ENCODE measurements around the gene EHD3.

EHD3 gene

GRCh38 chr2:31238906-31239592 is 5.1 kb downstream of the EHD3 start:
- Mint-ChIP-seq H3K4me1 (peaks cover 17% of the 10 kb centered on the region), H3K27ac (no peak overlapping the region), H3K9me3 (no peaks in the 10 kb centered on the region), H3K27me3 (no peaks in the 10 kb centered on the region), H3K36me3 (peaks cover under 1% of the 10 kb centered on the region), H3K4me3 (no peak overlapping the region)

- H3K4me1 Mint-ChIP-seq: peaks cover 16% of the 10 kb centered on the region
- H3K9me3 Mint-ChIP-seq: no peaks in the 10 kb centered on the region
- H3K36me3 Mint-ChIP-seq: peaks cover 5% of the 10 kb centered on the region
- no peak overlapping the region for H3K27ac Mint-ChIP-seq
- H3K4me3 Mint-ChIP-seq: no peak overlapping the region
- no peaks in the 10 kb centered on the region for H3K27me3 Mint-ChIP-seq
Observed at GRCh38 chr2:31239593-31240177, 5.7 kb downstream of the EHD3 start.

- Mint-ChIP-seq H3K9me3 (no peaks in the 10 kb centered on the region), H3K36me3 (peaks cover 5% of the 10 kb centered on the region), H3K4me3 (no peak overlapping the region), H3K27ac (no peak overlapping the region), H3K4me1 (peaks cover 8% of the 10 kb centered on the region), H3K27me3 (no peaks in the 10 kb centered on the region)
Observed at GRCh38 chr2:31240381-31241365, 6.7 kb downstream of the EHD3 start.

- H3K4me3 Mint-ChIP-seq: no peak overlapping the region
- no peak overlapping the region for H3K27ac Mint-ChIP-seq
- H3K9me3 Mint-ChIP-seq: no peaks in the 10 kb centered on the region
- peaks cover 3% of the 10 kb centered on the region for H3K4me1 Mint-ChIP-seq
- H3K36me3 Mint-ChIP-seq: peaks cover 5% of the 10 kb centered on the region
- H3K27me3 Mint-ChIP-seq: no peaks in the 10 kb centered on the region
Observed at GRCh38 chr2:31241625-31242270, 7.8 kb downstream of the EHD3 start.

- H3K27me3 Mint-ChIP-seq: no peaks in the 10 kb centered on the region
- peaks cover 9% of the 10 kb centered on the region for H3K36me3 Mint-ChIP-seq
- H3K9me3 Mint-ChIP-seq: no peaks in the 10 kb centered on the region
- H3K4me3 Mint-ChIP-seq: no peak overlapping the region
- no peaks in the 10 kb centered on the region for H3K4me1 Mint-ChIP-seq
- no peak overlapping the region for H3K27ac Mint-ChIP-seq
Observed at GRCh38 chr2:31243053-31243452, 9.1 kb downstream of the EHD3 start.

- Mint-ChIP-seq H3K4me3 (no peak overlapping the region), H3K36me3 (peaks cover 12% of the 10 kb centered on the region), H3K27ac (no peak overlapping the region), H3K27me3 (no peaks in the 10 kb centered on the region), H3K4me1 (no peaks in the 10 kb centered on the region), H3K9me3 (no peaks in the 10 kb centered on the region)
Observed at GRCh38 chr2:31244101-31244500, 10.1 kb downstream of the EHD3 start.

- H3K27ac Mint-ChIP-seq: no peak overlapping the region
- no peaks in the 10 kb centered on the region for H3K9me3 Mint-ChIP-seq
- no peaks in the 10 kb centered on the region for H3K4me1 Mint-ChIP-seq
- H3K36me3 Mint-ChIP-seq: peaks cover 12% of the 10 kb centered on the region
- no peaks in the 10 kb centered on the region for H3K27me3 Mint-ChIP-seq
- H3K4me3 Mint-ChIP-seq: no peak overlapping the region
Observed at GRCh38 chr2:31246184-31246852, 12.4 kb downstream of the EHD3 start.

GRCh38 chr2:31247711-31248110 is 13.8 kb downstream of the EHD3 start:
- H3K4me3 Mint-ChIP-seq: no peak overlapping the region
- no peaks in the 10 kb centered on the region for H3K27me3 Mint-ChIP-seq
- no peaks in the 10 kb centered on the region for H3K4me1 Mint-ChIP-seq
- H3K36me3 Mint-ChIP-seq: peaks cover 12% of the 10 kb centered on the region
- H3K9me3 Mint-ChIP-seq: no peaks in the 10 kb centered on the region
- no peak overlapping the region for H3K27ac Mint-ChIP-seq

GRCh38 chr2:31248139-31248538 is 14.2 kb downstream of the EHD3 start:
- Mint-ChIP-seq H3K9me3 (no peaks in the 10 kb centered on the region), H3K27ac (no peak overlapping the region), H3K36me3 (peaks cover 12% of the 10 kb centered on the region), H3K4me1 (no peaks in the 10 kb centered on the region), H3K4me3 (no peak overlapping the region), H3K27me3 (no peaks in the 10 kb centered on the region)

GRCh38 chr2:31249009-31249690 is 15.2 kb downstream of the EHD3 start:
- Mint-ChIP-seq H3K9me3 (no peaks in the 10 kb centered on the region), H3K36me3 (peaks cover 11% of the 10 kb centered on the region), H3K27me3 (no peaks in the 10 kb centered on the region), H3K4me3 (no peak overlapping the region), H3K27ac (no peak overlapping the region), H3K4me1 (no peaks in the 10 kb centered on the region)

- Mint-ChIP-seq H3K4me1 (no peaks in the 10 kb centered on the region), H3K36me3 (peaks cover 6% of the 10 kb centered on the region), H3K4me3 (no peak overlapping the region), H3K27me3 (no peaks in the 10 kb centered on the region), H3K27ac (no peak overlapping the region), H3K9me3 (no peaks in the 10 kb centered on the region)
Observed at GRCh38 chr2:31251018-31251417, 17.1 kb downstream of the EHD3 start.

- H3K27me3 Mint-ChIP-seq: no peaks in the 10 kb centered on the region
- H3K27ac Mint-ChIP-seq: no peak overlapping the region
- no peaks in the 10 kb centered on the region for H3K9me3 Mint-ChIP-seq
- no peak overlapping the region for H3K4me3 Mint-ChIP-seq
- H3K4me1 Mint-ChIP-seq: no peaks in the 10 kb centered on the region
- peaks cover 6% of the 10 kb centered on the region for H3K36me3 Mint-ChIP-seq
Observed at GRCh38 chr2:31251851-31252250, 17.9 kb downstream of the EHD3 start.

- H3K4me1 Mint-ChIP-seq: no peaks in the 10 kb centered on the region
- H3K27ac Mint-ChIP-seq: no peak overlapping the region
- H3K4me3 Mint-ChIP-seq: no peak overlapping the region
Observed at GRCh38 chr2:31253356-31254131, 19.6 kb downstream of the EHD3 start.

More at GRCh38 chr2:31253356-31254131, 19.6 kb downstream of the EHD3 start:
- H3K36me3 Mint-ChIP-seq: no peaks in the 10 kb centered on the region
- no peaks in the 10 kb centered on the region for H3K9me3 Mint-ChIP-seq
- no peaks in the 10 kb centered on the region for H3K27me3 Mint-ChIP-seq
